ENCODE data around the gene NENF.

Gene NENF

GRCh38 chr1:212401838-212402582 is 30.7 kb upstream of the NENF start:
- TF ChIP-seq ZFX (IDR thresholded peaks at IDR 0.05) (no peak), CTCF (conservative IDR thresholded peaks at IDR 0.05) (no peak)

GRCh38 chr1:212402666-212403321 is 29.9 kb upstream of the NENF start:
- no peak overlapping the region for H3K27ac ChIP-seq
- TF ChIP-seq ZFX (IDR thresholded peaks at IDR 0.05) (no peak), CTCF (conservative IDR thresholded peaks at IDR 0.05) (no peak)

More at GRCh38 chr1:212401838-212402582, 30.7 kb upstream of the NENF start:
- no peak overlapping the region for H3K27ac ChIP-seq

GRCh38 chr1:212410231-212410820 is 22.4 kb upstream of the NENF start:
- no peak overlapping the region for H3K27ac ChIP-seq
- no peak for TF ChIP-seq CTCF (conservative IDR thresholded peaks at IDR 0.05)
- no peak for TF ChIP-seq ZFX (IDR thresholded peaks at IDR 0.05)

- no peak for TF ChIP-seq ZFX (IDR thresholded peaks at IDR 0.05)
- TF ChIP-seq CTCF (conservative IDR thresholded peaks at IDR 0.05), result no peak
- no peak overlapping the region for H3K27ac ChIP-seq
These were observed 20.3 kb upstream of the NENF start for GRCh38 chr1:212412374-212412773.

GRCh38 chr1:212413902-212414327 is 18.8 kb upstream of the NENF start:
- peak overlapping the region; percentile 69 for H3K27ac ChIP-seq
- no peak for TF ChIP-seq ZFX (IDR thresholded peaks at IDR 0.05)
- TF ChIP-seq CTCF (conservative IDR thresholded peaks at IDR 0.05), result no peak

- peak; percentile 44 for TF ChIP-seq ZFX (IDR thresholded peaks at IDR 0.05)
- no peak for TF ChIP-seq CTCF (conservative IDR thresholded peaks at IDR 0.05)
- peak within 1 kb of the TSS; percentile 69 for H3K27ac ChIP-seq
These were observed 18.2 kb upstream of the NENF start, which contains the start of gene PACC1 for GRCh38 chr1:212414328-212415106. Gene PACC1, minus strand, starts transcription at chr1:212414886. Its CDS starts 129 bp downstream, at chr1:212414757.
